Calu3 (cell line): ENCODE data around the gene CLIC3. TPM values are rescaled to one million over a fixed set of nuclear protein-coding genes. Genes with fewer than 3 reads are reported as not detected.

ENCODE experiments used
- BruUV-seq: library from RNA; stranded (reverse); fragments of 400-500 nt; replicated peaks from 2 replicates; lab custom pipeline; 2021; lab: Mats Ljungman, UMichigan
- CTCF ChIA-PET: fragments of 300-600 bp; sonication (Branson Sonifier 250); formaldehyde crosslinking; loops from one replicate; lab custom pipeline; 2022; ENCODE audit warnings: antibody characterized with exemption; lab: Charles Lee
- DNase-seq: peaks from one replicate; pipeline ENCODE4 v3.0.0; 2022
- H3K27ac Mint-ChIP-seq: one replicate; pipeline ENCODE4 v1.8.0; 2022; ENCODE audit warnings: mixed read lengths; ENCODE audit not compliant: unreplicated experiment
- H3K27me3 Mint-ChIP-seq: one replicate; pipeline ENCODE4 v1.8.0; 2022; ENCODE audit warnings: mixed read lengths; ENCODE audit not compliant: unreplicated experiment
- H3K36me3 Mint-ChIP-seq: one replicate; pipeline ENCODE4 v1.8.0; 2022; ENCODE audit warnings: mild to moderate bottlenecking, moderate library complexity, mixed read lengths; ENCODE audit not compliant: insufficient read depth, unreplicated experiment
- H3K4me1 Mint-ChIP-seq: one replicate; pipeline ENCODE4 v1.8.0; 2022; ENCODE audit warnings: mild to moderate bottlenecking, low read depth, mixed read lengths; ENCODE audit not compliant: unreplicated experiment
- H3K4me3 Mint-ChIP-seq: one replicate; pipeline ENCODE4 v1.8.0; 2022; ENCODE audit warnings: mild to moderate bottlenecking, low read depth, moderate library complexity, mixed read lengths; ENCODE audit not compliant: unreplicated experiment
- H3K9me3 Mint-ChIP-seq: one replicate; pipeline ENCODE4 v1.8.0; 2022; ENCODE audit warnings: low read depth, mixed read lengths; ENCODE audit not compliant: unreplicated experiment
- CTCF ChIP-seq: fragments of 200-600 bp; IDR thresholded peaks from one replicate; pipeline ENCODE4 v1.8.0; 2022; ENCODE audit warnings: antibody characterized with exemption; ENCODE audit not compliant: unreplicated experiment
- intact Hi-C: fragments of 100-400 bp; cut with micrococcal nuclease; formaldehyde crosslinking; loops from one replicate; pipeline ENCODE4 v1.10.0; 2022; ENCODE audit not compliant: unreplicated experiment
- total RNA-seq: library from RNA; stranded (reverse); gene quantifications from 2 replicates; pipeline ENCODE4 v1.2.3, GENCODE V29; 2022

Gene CLIC3
- total RNA-seq, 1 experiment from 2014 or later, result 0.35 TPM

GRCh38 chr9:136969774-136970173 lies 26.6 kb downstream of the CLIC3 start:
- H3K4me3 Mint-ChIP-seq, result no peak overlapping the region
- BruUV-seq, result no TSS peak
- no peak for TF ChIP-seq CTCF
- H3K4me1 Mint-ChIP-seq, result no peaks in the 10 kb centered on the region
- H3K27ac Mint-ChIP-seq, result no peak overlapping the region
- H3K27me3 Mint-ChIP-seq, result no peaks in the 10 kb centered on the region
- peaks cover 8% of the 10 kb centered on the region for H3K36me3 Mint-ChIP-seq
- no peaks in the 10 kb centered on the region for H3K9me3 Mint-ChIP-seq
- no peak for DNase-seq
- CTCF ChIA-PET, result no interaction called here
- intact Hi-C loops, result no loop called here

- Mint-ChIP-seq H3K36me3 (peaks cover 8% of the 10 kb centered on the region), H3K4me3 (no peak overlapping the region), H3K4me1 (no peaks in the 10 kb centered on the region), H3K9me3 (no peaks in the 10 kb centered on the region), H3K27me3 (no peaks in the 10 kb centered on the region), H3K27ac (no peak overlapping the region)
- BruUV-seq, result no TSS peak
- intact Hi-C loops, result no loop called here
- no peak for DNase-seq
- TF ChIP-seq CTCF, result no peak
- CTCF ChIA-PET, result no interaction called here
Observed at GRCh38 chr9:136969150-136969549, 27.2 kb downstream of the CLIC3 start.

GRCh38 chr9:136968333-136969127 lies 27.8 kb downstream of the CLIC3 start:
- no peak for TF ChIP-seq CTCF
- intact Hi-C loops, result no loop called here
- Mint-ChIP-seq H3K27ac (no peak overlapping the region), H3K4me3 (no peak overlapping the region), H3K9me3 (no peaks in the 10 kb centered on the region), H3K4me1 (no peaks in the 10 kb centered on the region), H3K36me3 (peaks cover 8% of the 10 kb centered on the region), H3K27me3 (no peaks in the 10 kb centered on the region)
- no peak for DNase-seq
- no TSS peak for BruUV-seq
- CTCF ChIA-PET, result interaction anchor here (0.6 kb wide), 1 partner anchor 53 kb away, joined by 8 read pairs; no protein-coding TSS in a partner anchor

- Mint-ChIP-seq H3K9me3 (no peaks in the 10 kb centered on the region), H3K27ac (no peak overlapping the region), H3K27me3 (no peaks in the 10 kb centered on the region), H3K4me3 (no peak overlapping the region), H3K36me3 (peaks cover 11% of the 10 kb centered on the region), H3K4me1 (no peaks in the 10 kb centered on the region)
- no peak for DNase-seq
- no peak for TF ChIP-seq CTCF
- no TSS peak for BruUV-seq
- CTCF ChIA-PET, result interaction anchor here (0.6 to 1.1 kb wide), 2 partner anchors 18 to 64 kb away, joined by 3 to 4 read pairs; no protein-coding TSS in a partner anchor
- intact Hi-C loops, result no loop called here
Observed at GRCh38 chr9:136965771-136966484, 30.4 kb downstream of the CLIC3 start.
